T-helper 1 cell (primary cell): ENCODE measurements around the gene TPM2.

Experiments
- DNase-seq, 5 donors: peaks; one replicate each; pipeline ENCODE4 v3.0.0-alpha.2; 2012 to 2020

The TPM2 gene

DNA sequence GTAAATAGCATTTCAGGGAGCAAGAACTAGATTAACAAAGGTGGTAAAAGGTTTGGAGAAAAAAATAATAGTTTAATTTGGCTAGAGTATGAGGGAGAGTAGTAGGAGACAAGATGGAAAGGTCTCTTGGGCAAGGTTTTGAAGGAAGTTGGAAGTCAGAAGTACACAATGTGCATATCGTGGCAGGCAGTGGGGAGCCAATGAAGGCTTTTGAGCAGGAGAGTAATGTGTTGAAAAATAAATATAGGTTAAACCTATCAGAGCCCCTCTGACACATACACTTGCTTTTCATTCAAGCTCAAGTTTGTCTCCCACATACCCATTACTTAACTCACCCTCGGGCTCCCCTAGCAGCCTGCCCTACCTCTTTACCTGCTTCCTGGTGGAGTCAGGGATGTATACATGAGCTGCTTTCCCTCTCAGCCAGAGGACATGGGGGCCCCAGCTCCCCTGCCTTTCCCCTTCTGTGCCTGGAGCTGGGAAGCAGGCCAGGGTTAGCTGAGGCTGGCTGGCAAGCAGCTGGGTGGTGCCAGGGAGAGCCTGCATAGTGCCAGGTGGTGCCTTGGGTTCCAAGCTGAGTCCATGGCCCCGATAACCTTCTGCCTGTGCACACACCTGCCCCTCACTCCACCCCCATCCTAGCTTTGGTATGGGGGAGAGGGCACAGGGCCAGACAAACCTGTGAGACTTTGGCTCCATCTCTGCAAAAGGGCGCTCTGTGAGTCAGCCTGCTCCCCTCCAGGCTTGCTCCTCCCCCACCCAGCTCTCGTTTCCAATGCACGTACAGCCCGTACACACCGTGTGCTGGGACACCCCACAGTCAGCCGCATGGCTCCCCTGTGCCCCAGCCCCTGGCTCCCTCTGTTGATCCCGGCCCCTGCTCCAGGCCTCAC is 16.3 kb downstream of the TPM2 start, which contains the start of gene CA9:
Gene CA9 (plus strand): TSS at position 797 of the 893 bp plus-strand sequence. CDS start 32 bp downstream, at position 829.
- no peak for DNase-seq

DNA sequence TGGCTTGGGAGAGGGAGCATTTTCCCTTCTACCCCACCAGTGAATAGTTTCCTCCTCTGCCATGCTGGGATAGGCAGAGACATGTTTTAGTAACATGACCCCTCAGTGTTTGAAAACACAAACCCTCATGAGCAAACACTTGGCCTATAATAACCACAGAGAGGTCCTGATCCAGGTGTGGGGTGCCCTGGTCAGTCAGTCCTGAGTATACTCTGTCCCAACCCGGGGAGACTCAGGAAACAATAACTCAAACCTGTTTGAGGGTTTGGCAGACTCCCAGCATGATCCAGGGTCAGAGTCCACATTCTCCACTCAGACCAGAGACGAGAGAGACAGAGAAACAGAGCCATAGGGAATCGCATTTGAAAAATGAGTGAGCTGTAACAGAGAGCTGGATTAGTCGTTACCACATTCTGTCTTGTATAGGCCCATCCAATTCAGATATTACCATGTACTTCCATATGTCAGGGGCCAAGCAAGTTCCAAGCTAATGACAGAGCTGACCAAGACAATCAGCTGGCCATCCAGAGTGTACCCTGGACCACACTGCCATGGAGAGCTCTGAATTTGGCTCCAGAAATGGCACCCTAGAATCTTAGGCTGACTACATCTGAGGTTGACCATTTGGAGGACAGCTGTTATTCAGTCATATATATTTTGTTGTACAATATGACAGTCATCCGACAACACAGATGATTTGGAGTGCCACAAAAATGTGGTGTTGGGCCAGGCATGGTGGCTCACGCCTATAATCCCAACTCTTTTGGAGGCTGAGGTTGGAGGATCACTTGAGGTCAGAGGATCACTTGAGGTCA is 20.2 kb downstream of the TPM2 start:
- no peak for DNase-seq

DNA sequence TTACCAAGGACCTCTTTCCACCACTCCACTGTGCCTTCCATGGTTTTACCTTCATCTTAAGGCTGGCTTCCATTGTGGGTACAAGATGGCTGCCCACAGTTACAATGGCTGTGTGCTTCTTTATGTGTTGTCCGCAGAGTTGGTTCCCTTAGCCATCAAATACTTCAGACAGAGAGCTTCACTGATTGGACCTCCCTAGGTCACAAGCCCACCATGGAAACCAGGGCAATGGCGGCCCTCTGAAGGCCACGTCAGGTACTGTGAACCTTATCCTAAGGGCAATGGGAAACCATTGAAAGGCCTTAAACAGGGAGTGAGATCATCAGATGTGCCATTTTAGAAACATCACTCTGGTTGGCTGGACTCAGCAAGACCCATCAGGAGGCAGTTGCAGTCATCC is 21.8 kb downstream of the TPM2 start:
- no peak for DNase-seq

DNA sequence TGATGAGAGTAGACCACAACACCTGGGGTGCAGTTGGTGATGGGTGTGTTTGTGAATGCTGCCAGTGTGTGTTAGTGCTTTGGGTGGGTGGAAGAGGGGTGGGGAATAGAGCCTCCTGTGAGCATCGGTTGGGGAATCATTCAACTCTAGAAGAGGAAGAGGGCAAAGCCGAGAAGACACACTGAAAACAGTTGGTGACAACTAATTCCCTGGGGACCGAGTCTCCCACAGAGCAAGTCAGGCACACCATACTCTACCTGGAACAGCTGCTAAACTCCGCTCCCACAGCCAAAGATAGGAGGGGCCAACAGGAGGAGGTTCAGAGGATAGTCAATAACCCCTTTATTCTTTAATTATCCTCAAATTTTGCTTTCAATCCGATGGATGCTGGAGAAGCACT is 23.2 kb downstream of the TPM2 start:
- no peak for DNase-seq

DNA sequence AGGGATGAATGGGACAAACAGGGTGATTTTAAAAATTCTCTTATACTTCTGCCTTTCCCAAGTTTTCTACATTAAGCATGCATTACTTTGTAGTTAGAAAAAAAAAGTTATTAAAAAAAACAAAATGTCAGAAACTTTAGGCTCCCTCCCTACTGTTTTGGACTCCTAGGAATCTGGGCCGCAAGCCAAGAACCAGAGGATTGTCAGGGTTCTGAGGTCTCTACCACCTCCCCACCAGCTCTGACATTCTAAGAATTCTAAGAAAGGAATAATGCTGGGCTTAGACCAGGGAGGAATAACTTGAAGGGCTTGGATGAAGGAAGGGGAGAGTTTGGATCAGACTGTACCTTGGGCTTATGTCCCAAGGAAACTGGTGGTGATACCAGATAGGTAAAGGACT is 23.7 kb downstream of the TPM2 start:
- no peak for DNase-seq

DNA sequence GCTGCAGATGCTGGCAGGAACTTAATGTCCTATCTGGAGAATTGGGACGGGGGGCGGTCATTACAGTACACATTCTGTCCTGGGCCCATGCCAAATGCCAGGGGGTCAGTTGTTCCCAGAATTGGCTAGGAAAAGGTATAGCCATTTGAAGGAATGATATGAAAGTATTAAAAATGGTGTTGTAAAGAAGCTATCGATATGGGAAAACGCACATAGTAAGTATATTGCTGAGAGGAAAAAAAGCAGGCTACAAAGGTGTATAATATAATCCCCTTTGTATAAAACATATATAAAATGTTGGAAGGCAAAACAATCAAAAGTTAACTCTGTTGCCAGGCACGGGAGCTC is 24.3 kb downstream of the TPM2 start:
- DNase-seq, result no peak

DNA sequence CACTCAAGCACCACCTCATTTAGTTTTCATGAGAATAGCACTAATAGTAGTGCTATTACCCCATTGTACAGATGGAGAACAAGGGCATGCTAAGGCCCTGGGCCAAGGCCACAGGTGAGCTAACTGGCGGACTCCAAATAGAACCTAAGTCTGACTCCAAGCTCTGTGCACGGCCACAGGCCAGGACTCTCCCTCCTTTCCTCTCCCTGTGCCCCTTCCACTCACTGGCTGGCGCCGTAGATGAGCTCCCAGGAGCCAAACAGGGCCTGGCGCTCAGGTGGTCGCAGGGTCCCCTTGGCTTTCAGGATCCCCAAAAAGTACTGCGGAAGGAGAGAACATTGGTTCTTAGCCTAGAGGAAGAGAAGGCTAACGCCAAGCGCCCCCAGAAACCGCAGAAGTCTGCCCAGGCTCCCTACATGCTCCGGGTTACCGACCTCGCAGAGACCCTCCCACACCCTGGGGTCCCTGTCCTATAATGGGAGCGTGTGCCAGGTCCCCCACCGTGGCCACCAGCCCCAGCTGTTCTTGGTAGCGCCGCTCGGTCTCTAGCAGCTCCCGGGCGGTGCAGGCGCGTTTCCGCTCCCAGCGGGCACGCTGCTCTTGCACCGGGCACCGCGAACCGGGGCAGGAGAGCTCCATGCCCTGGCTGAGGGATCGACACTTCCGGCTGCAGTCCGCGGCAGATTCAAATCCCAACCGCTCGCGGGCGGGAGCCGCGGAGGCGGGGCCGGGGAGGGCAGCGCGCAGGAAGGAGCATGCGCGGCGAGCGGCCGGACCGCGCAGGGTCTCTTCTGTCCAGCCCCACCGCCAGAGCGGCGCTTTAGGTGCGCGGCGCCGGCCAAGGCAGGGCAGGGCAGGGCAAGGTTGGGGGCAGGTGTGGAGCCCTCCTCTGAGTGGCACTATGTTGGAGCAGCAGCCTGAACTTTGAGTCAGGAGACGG is 24.9 kb downstream of the TPM2 start, which contains the start of gene ARHGEF39:
Gene ARHGEF39 (minus strand): TSS at position 665 of the 940 bp plus-strand sequence. CDS start 26 bp downstream, at position 639.
- DNase-seq, result peak; percentile 48 to 82 (median 59)

DNA sequence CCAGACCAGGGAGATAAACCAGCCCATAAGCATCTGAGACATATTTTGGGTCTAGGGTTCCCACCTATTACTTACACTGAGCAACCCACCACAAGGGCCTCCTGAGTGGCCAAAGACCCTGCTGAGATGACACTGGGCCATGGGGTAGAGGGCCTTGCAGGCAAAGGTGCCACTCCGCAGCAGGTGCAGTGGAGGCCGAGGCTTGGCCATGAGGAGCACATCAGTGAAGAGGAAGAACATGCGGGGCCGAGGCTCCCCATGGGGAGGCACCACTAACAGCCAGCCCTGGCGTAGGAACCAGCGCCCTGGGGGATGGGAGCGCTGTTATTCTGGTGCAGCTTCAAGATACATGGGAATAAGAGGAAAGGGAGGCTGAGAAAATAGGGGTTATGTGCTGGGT is 27.3 kb downstream of the TPM2 start:
- no peak for DNase-seq

DNA sequence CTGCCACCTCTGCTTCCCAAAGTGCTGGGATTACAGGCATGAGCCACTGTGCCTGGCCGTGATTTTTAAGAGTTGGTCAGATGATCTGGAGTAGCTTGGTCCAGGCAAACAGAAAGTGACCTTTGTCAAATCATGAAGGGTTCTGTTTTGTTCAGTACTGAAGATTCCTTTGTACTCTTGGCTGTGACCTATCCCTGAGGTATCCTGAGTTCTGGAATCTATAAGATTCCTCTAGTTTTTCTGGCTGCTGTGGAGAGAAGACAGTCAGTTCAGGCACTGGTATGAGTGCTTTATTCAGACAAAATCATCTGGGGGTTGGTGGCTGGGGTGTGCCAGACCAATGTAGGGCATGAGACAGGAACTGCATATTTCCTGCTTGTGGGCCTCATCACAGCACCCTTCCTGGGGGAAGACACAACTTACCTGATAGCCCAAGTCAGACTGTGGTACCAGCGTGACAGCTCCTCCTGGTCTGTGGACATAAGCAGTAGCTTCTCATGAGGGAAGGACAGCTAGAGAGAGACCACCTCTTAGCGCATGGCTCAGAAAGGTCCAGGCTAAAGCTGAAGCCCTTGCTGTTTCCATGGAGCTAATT is 27.9 kb downstream of the TPM2 start:
- DNase-seq, result peak in 4 of 5 donors; percentile 33 to 41 (median 40)

DNA sequence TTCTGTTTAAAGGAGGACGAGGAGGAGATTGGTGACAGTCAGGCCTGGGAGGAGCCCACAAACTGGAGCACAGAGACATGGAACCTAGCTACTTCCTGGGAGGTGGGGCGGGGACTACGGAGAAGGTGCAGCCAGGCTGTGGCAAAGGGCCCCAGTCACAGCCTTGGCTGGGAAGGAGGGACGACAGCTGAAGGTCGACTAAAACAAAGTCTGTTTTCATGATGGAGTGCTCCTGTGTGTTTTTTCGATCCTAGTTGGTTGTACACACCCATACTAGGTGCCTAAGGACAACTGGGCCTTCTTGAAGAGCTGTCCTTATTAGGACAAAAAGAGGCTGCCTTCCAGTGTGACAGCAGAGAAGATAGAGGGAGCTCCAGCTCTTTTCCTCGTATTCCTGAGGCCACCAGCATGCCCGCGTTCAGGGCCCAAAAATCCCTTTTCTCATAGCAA is 28.7 kb downstream of the TPM2 start:
- no peak for DNase-seq

DNA sequence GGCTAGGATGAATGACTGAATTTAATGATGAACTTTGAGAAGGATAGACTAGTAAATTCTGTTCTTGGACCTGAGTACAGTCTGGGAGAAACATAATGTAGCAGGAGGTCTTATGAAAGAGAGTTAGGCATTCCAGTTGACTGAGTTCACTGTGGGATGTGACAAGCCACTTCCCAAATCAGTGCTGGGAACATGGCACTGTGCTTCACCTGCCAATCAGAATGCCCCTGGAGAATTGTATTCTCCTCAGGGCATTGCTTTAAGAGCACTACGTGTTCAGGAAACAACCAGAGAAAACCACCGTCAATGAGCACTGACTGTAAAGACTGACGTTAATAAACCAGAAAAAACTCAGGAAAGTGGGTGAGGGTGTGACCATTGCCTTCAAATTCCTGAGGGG is 30.4 kb downstream of the TPM2 start:
- no peak for DNase-seq

DNA sequence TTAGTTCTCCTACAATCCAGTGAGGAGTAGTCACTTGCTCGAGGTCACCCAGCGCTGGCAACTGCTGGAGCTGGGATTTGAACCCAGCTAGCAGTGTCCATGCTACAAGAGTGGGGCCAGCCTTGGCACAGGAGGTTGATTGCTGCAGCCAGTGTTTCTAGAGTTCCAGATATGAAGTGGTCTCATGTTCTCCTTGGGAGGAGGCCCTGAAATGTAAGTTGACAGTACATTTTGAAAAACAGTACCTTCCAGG is 30.8 kb downstream of the TPM2 start:
- DNase-seq, result no peak

DNA sequence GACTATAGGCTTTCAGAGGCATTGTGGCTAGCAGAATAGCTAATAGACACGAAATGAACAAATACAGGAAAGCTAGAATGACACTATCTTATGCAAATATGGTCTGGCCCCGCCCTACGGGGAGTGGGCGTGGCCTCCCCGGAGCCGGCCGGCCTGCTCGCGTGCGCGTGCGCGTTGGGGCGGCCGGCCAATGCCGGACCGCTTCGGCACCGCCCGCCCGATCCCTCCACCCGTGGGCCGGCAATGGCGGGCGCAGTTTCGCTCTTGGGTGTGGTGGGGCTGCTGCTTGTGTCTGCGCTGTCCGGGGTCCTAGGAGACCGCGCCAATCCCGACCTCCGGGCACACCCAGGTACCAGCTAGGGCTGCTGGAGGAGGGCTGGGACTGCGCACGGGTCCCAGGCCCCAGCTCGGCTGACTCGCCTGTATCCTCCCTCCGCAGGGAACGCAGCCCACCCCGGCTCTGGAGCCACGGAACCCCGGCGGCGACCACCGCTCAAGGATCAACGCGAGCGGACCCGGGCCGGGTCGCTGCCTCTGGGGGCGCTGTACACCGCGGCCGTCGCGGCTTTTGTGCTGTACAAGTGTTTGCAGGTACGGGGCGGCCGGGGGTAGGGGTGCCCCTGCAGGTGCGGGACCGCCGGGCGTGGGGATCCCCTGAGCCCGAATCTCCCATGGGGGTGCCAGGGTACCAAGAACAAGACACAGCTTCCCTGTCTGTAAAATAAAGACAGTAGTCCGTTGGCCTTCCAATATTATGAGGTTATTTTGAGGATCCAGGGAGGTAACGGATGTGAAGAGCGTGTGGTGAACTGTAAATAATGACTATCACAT is 31.4 kb downstream of the TPM2 start, which contains the start of gene CCDC107:
Gene CCDC107 (plus strand): TSS at position 156 of the 831 bp plus-strand sequence. CDS start 88 bp downstream, at position 244.
- peak; percentile 74 to 85 (median 79) for DNase-seq

DNA sequence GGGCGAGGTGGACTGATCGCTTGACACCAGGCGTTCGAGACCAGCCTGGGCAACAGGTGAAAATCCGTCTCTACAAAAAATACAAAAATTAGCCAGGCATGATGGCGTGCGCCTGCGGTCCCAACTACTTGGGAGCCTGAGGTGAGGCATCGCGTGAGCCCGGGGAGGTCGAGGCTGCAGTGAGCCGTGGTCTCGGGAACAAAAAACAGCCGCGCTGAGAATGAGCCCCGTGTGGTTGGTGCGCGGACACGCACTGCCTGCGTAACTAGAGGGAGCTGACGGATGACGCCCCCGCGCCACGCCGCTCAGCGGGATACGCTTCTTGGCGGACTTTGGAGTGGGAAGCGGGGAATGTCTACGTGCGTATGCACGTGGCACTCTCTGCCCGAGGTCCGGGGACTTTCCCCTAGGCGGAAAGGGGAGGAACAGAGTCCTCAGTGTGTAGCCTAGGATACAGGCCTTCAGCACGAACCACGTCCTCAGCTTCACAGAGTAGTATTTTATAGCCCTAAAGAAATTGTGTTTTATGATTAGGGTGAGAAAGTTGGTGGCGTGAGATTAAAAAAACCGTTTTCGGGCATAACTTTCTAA is 32.1 kb downstream of the TPM2 start, which contains the start of gene RMRP:
Gene RMRP (minus strand): TSS at position 474 of the 591 bp plus-strand sequence.
- DNase-seq, result peak; percentile 82 to 96 (median 83)

DNA sequence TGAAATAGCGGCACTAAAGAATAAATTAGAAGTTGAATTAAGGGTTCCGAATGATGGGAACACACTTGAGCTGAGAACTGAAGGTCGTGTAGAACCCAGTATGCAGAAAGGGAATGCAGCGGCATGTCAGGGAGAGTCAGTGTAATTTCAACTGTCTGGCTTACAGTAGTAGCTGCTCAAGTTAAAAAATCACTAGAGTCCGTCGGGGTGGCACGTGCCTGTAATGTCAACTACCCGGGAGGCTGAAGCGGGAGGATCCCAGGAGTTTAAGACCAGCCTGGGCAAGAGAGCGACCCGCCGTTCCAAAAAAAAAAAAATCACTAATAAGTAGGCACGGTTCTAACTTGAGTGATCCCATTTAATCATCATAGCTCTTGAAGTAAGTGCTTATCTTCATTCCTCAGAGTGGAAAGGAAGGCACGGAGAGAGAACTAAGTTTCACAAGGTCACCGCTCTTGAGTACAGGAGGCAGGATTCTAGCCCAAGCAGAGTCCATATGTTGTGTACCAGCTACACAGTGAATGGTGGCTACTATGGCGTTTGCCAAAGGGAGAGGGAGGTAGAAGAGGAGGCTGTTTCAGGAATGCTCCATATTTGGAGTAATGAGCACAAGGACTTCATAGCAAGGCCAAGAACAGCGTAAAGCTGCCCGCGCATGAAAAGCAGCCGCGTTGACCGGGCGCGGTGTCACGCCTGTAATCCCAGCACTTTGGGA is 32.7 kb downstream of the TPM2 start:
- no peak for DNase-seq

DNA sequence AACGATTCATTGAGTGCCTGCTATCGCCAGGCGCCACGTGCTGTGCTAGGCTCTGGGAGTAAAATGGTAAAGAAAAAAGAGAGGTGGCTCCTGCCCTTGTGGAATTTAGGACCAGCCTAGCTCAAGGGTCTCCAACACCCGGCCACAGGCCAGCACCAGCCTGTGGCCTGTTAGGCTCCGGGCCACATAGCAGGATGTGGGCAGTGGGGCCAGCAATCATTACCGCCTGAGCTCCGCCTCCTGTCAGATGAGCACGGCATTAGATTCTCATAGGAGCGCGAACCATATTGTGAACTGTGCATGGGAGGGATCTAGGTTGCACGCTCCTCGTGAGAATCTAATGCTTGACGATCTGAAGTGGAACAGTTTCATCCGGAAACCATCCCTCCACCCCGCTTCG is 33.4 kb downstream of the TPM2 start:
- DNase-seq, result no peak

DNA sequence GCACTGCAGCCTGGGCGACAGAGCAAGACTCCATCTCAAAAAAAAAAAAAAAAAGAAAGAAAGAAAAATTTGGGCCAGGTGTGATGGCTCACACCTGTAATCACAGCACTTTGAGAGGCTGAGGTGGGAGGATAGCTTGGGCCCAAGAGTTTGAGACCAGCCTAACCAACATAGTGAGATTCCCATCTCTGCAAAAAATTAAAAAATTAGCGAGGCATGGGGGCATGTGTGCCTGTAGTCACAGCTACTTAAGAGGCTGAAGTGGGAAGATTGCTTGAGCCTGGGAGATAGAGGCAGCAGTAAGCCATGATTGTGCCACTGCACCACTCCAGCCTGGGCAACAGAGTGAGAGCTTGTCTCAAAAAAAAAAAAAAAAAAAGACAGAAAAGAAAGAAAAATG is 36.1 kb downstream of the TPM2 start:
- DNase-seq, result no peak

DNA sequence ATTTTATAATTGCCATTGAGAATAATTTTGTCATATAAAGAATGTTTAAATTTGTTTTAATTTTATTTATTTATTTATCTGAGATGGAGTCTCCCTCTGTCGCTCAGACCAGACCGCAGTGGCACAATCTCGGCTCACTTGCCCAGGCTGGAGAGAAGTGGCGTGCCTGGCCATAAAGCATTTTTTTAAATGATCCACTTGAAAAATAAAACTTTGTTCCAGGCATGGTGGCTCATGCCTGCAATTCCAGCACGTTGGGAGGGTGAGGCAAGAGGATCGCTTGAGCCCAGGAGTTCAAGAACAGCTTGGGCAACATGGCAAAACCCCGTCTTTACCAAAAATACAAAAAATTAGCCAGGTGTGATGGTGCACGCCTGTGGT is 36.9 kb downstream of the TPM2 start:
- no peak for DNase-seq

DNA sequence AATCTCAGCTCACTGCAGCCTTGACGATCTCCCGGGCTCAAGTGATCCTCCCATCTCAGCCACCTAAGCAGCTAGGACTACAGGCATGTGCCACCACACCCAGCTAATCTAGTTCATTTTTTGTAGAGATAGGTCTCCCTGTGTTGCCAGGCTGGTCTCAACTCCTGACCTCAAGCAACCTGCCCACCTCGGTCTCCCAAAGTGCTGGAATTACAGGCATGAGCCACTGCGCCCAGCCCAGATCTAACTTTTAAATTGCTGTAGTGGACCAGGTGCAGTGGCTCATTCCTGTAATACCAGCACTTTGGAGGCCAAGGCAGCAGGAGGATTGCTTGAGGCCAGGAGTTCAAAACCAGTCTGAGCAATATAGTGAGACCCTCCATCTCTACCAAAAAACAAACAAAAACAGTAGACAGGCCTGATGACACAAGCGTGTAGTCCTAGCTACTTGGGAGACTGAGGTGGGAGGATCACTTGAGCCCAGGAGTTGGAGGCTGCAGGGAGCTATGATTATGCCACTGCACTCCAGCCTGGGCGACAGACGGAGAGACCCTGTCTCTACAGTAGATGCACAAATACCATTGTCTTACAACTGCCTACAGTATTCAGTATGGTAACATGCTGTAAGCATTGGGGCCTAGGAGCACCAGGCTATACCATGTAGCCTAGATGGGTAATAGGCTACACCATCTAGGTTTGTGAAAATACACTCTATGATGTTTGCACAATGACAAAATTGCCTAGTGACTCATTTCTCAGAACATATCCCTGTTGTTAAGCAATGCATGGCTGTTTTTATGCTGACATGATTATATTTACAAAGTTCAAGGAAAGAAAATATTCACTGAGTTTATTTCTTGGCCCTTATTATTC is 37.5 kb downstream of the TPM2 start:
- DNase-seq, result no peak
